Left lung (tissue), 10 donors: Measurements from ENCODE around the gene MNX1. TPM values are rescaled to one million over a fixed set of nuclear protein-coding genes. Genes with fewer than 3 reads are reported as not detected.

Experiments
- ATAC-seq: fragments of 200-7000 bp; cut with Tn5 transposase; one replicate; pipeline ENCODE4 v1.9.1; 2020; ENCODE audit warnings: moderate library complexity
- DNase-seq, 4 donors: peaks; one replicate each; pipeline ENCODE4 v3.0.0-alpha.2; 2013 to 2020
- H3K27ac ChIP-seq, 2 donors: fragments of 200-600 bp; sonication (generic) in 1 of 2; one replicate each; pipeline versions ENCODE4 v1.5.0 to v1.8.0; 2020 to 2021
- H3K27me3 ChIP-seq, 2 donors: fragments of 200-600 bp; sonication (generic) in 1 of 2; one replicate each; pipeline versions ENCODE4 v1.5.0 to v1.8.0; 2020 to 2021
- H3K36me3 ChIP-seq, 2 donors: fragments of 200-600 bp; sonication (generic) in 1 of 2; one replicate each; pipeline versions ENCODE4 v1.5.0 to v1.8.0; 2020 to 2021
- H3K4me1 ChIP-seq, 2 donors: fragments of 200-600 bp; one replicate each; pipeline ENCODE4 v1.8.0; 2021
- H3K4me3 ChIP-seq, 2 donors: fragments of 200-600 bp; sonication (generic) in 1 of 2; one replicate each; pipeline versions ENCODE4 v1.5.0 to v1.8.0; 2020 to 2021; ENCODE audit warnings: mild to moderate bottlenecking in 1 of 2
- H3K9me3 ChIP-seq, 2 donors: fragments of 200-600 bp; sonication (generic) in 1 of 2; one replicate each; pipeline versions ENCODE4 v1.5.0 to v1.8.0; 2020 to 2021
- intact Hi-C, 2 donors: fragments of 100-400 bp; cut with DNase I; formaldehyde crosslinking; loops; one replicate each; pipeline versions ENCODE4 v1.11.2 to v1.14.2; 2022
- polyA plus RNA-seq, 6 donors: library from polyadenylated mRNA; unstranded; fragments of 120-200 nt; gene quantifications; one replicate each; pipeline ENCODE4 v1.2.1, GENCODE V29; 2013; ENCODE audit not compliant: insufficient read length in 6 of 6
- total RNA-seq, 2 donors: library from RNA; stranded (reverse); fragmentation: NEBNext Ultra II Directional; extraction: Animal tissue kit (Norgen Biotek cat#: 25700); gene quantifications; one replicate each; pipeline ENCODE4 v1.2.1, GENCODE V29; 2021
- TF ChIP-seq, protein P1 (sequence below), 2 donors: fragments of 200-600 bp; sonication (generic) in 1 of 2; IDR thresholded peaks; one replicate each; pipeline versions ENCODE4 v1.5.0 to v1.8.0; 2021; ENCODE audit warnings: antibody characterized with exemption in 2 of 2
- donor health status: DM: no; HTN: yes; CAD: no.
- donor health status: DM: no; HTN: no; CAD: no.

Gene MNX1
- total and polyA plus RNA-seq, 8 donors: 0.26 to 0.76 (median 0.47) TPM; not detected in 1

DNA sequence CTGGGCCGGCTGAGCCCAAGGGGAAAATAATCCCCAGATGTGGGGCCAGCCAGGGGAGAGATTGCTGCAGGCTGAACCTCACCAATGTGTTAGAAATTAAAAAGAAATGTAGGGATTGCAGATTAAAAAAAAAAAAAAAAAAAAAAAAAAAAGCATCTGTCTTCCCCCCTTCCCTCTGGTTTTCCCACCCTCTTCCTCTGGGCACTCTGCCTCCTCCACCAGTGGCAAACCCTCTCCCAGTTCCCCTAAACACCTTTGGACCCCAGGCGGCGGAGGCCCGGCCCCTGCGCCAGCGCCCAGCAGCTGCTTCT is 7.1 kb downstream of the MNX1 start:
- no peak overlapping the region for H3K27ac ChIP-seq
- H3K4me1 ChIP-seq: peaks cover 6 to 54% of the 10 kb centered on the region in 2 donors
- DNase-seq: no peak
- no peak for ATAC-seq
- H3K4me3 ChIP-seq: no peak overlapping the region
- TF ChIP-seq, protein P1, sequence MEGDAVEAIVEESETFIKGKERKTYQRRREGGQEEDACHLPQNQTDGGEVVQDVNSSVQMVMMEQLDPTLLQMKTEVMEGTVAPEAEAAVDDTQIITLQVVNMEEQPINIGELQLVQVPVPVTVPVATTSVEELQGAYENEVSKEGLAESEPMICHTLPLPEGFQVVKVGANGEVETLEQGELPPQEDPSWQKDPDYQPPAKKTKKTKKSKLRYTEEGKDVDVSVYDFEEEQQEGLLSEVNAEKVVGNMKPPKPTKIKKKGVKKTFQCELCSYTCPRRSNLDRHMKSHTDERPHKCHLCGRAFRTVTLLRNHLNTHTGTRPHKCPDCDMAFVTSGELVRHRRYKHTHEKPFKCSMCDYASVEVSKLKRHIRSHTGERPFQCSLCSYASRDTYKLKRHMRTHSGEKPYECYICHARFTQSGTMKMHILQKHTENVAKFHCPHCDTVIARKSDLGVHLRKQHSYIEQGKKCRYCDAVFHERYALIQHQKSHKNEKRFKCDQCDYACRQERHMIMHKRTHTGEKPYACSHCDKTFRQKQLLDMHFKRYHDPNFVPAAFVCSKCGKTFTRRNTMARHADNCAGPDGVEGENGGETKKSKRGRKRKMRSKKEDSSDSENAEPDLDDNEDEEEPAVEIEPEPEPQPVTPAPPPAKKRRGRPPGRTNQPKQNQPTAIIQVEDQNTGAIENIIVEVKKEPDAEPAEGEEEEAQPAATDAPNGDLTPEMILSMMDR (IDR thresholded peaks at IDR 0.05): no peak
- intact Hi-C loops: no loop called here
- H3K36me3 ChIP-seq: no peaks in the 10 kb centered on the region
- no peaks in the 10 kb centered on the region for H3K9me3 ChIP-seq
- peaks cover 95 to 100% of the 10 kb centered on the region in 2 donors for H3K27me3 ChIP-seq

GRCh38 chr7:157002819-157003421 is 7.5 kb downstream of the MNX1 start:
- DNase-seq: no peak
- Histone ChIP-seq H3K27ac (no peak overlapping the region), H3K4me1 (peaks cover 6 to 54% of the 10 kb centered on the region in 2 donors), H3K4me3 (no peak overlapping the region), H3K9me3 (no peaks in the 10 kb centered on the region), H3K36me3 (no peaks in the 10 kb centered on the region), H3K27me3 (peaks cover 91 to 100% of the 10 kb centered on the region in 2 donors)
- no peak for ATAC-seq
- intact Hi-C loops: no loop called here
- TF ChIP-seq, protein P1 (IDR thresholded peaks at IDR 0.05): no peak

DNA sequence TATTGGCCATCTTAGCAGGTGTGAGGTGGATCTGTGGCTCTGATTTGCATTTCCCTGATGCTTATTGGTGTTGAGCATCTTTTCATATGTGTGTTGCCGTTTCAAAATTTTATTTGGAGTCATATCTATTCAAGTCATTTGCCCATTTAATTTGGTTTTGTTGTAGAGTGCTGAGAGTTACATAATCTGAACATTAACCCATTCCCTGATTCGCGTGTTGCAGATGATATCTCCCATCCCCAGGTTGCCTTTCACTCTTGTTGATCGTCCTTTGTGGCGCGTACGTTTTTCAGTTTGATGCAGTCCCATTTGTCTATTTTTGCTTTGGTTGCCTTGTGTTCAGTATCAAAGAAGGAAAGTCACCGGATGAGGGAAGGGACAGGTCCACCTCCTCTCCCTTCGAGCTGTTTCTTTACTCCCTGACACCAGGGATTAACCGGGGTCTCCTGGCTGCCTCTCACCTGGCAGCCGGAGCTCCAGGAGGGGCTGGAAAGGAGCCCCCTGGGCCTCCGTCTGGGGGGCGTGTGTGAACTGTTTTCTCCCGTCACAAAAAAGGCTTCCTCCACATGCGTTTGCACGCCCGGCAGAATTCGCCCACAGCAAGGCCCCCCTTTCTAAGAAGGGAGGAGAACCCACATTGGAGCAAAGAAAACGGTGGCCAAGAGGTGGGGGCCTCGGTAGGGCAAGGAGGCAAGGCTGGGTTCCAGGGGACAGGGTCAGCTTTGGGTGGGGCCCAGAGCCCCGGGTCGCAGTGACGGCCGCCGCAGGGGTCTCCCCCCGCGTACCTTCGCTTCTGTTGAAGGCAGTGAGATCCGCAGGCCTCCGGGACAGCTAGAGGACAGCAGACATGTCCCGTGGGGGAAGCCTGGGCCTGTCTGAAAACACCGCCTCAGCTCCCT is 8.3 kb downstream of the MNX1 start:
- Histone ChIP-seq H3K4me1 (peaks cover 6 to 51% of the 10 kb centered on the region in 2 donors), H3K27ac (no peak overlapping the region), H3K27me3 (peaks cover 83 to 100% of the 10 kb centered on the region in 2 donors), H3K36me3 (no peaks in the 10 kb centered on the region), H3K9me3 (no peaks in the 10 kb centered on the region), H3K4me3 (no peak overlapping the region)
- ATAC-seq (no peak), DNase-seq (peak in 1 of 4 donors; percentile 50)
- TF ChIP-seq, protein P1 (IDR thresholded peaks at IDR 0.05): no peak
- intact Hi-C loops: no loop called here

DNA sequence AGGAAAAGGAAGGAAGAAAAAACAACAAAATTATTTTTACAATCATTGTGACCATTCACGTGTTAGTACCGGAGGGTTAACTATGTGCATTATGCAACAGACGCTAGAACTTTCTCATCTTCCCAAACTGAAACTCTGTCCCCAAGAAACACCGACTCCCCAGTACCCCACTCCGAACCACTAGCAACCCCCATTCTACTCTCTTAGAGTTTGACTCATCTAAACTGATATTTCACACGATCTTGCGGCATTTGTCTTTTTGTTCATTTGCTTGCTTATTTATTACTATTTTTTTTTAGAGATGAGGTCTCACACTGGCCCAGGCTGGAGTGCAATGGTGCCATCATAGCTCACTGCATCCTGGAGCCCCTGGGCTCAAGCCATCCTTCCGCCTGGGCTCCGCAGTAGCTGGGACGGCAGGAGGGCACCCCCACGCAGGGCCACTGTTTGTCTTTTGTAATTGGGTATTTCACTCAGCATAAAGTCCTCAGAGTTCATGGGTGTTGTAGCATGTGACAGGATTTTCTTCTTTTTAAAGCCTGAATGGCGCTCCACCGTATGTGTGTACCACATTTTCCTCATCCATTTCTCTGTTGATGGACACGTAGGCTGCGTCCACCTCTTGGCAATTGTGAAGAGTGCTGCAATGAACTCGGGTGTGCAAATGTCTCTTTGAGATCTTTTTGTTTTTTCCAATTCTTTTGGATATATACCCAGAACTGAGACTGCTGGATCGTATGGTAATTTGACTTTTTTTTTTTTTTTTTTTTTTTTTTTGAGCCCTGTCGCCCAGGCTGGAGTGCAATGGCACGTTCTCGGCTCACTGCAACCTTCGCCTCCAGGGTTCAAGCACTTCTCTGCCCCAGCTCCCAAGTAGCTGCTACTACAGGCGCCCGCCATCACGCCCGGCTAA is 9.5 kb downstream of the MNX1 start:
- TF ChIP-seq, protein P1 (IDR thresholded peaks at IDR 0.05): no peak
- DNase-seq: no peak
- no peak for ATAC-seq

More for the DNA sequence above, 9.5 kb downstream of the MNX1 start:
- H3K4me1 ChIP-seq: peaks cover 6 to 47% of the 10 kb centered on the region in 2 donors
- H3K27ac ChIP-seq: no peak overlapping the region
- peak overlapping the region in 1 of 2 donors; percentile 45 for H3K4me3 ChIP-seq
- no peaks in the 10 kb centered on the region for H3K36me3 ChIP-seq
- H3K9me3 ChIP-seq: no peaks in the 10 kb centered on the region
- intact Hi-C loops: no loop called here
- peaks cover 71 to 99% of the 10 kb centered on the region in 2 donors for H3K27me3 ChIP-seq
